WERI-Rb-1 (cell line): ENCODE results near the gene APBA2.
"Not testable (repeated sequence)": the region's sequence is repeated elsewhere in the genome, so short reads cannot be mapped to it uniquely, and the experiment has no call there.

Source experiments
- DNase-seq: peaks from one replicate; pipeline ENCODE4 v3.0.0-alpha.2; 2020
- H3K27ac ChIP-seq: fragments of 250-450 bp; sonication (Bioruptor Pico); 2 replicates; pipeline ENCODE4 v1.5.1; 2020; ENCODE audit warnings: mild to moderate bottlenecking, moderate library complexity
- H3K27me3 ChIP-seq: fragments of 250-450 bp; sonication (Bioruptor Pico); 2 replicates; pipeline ENCODE4 v1.5.1; 2021; ENCODE audit warnings: mild to moderate bottlenecking, low read depth, moderate library complexity; ENCODE audit not compliant: insufficient read depth, severe bottlenecking
- H3K36me3 ChIP-seq: fragments of 250-450 bp; sonication (Bioruptor Pico); 2 replicates; pipeline ENCODE4 v1.5.1; 2020; ENCODE audit warnings: mild to moderate bottlenecking, moderate library complexity
- H3K4me3 ChIP-seq: 2 replicates; pipeline ENCODE4 v1.5.1; 2011; ENCODE audit warnings: low read depth, mild to moderate bottlenecking, control low read depth, low read length
- H3K9me3 ChIP-seq: fragments of 250-450 bp; sonication (Bioruptor Pico); 2 replicates; pipeline ENCODE4 v1.5.1; 2021; ENCODE audit warnings: mild to moderate bottlenecking, moderate library complexity; ENCODE audit not compliant: severe bottlenecking
- CTCF ChIP-seq: IDR thresholded peaks from 2 replicates; pipeline ENCODE4 v1.5.1; 2011; ENCODE audit warnings: low read depth, mild to moderate bottlenecking, control low read depth, inconsistent platforms, low read length

Gene APBA2

GRCh38 chr15:29099131-29099880 lies 213.5 kb downstream of the APBA2 start:
- Histone ChIP-seq H3K27me3 (no peaks in the 10 kb centered on the region), H3K27ac (no peak overlapping the region), H3K36me3 (peaks cover 6% of the 10 kb centered on the region), H3K9me3 (no peaks in the 10 kb centered on the region), H3K4me3 (no peak overlapping the region)
- DNase-seq, result no peak
- no peak for TF ChIP-seq CTCF

- no peak overlapping the region for H3K4me3 ChIP-seq
- no peak for DNase-seq
- no peaks in the 10 kb centered on the region for H3K27me3 ChIP-seq
- H3K9me3 ChIP-seq, result no peaks in the 10 kb centered on the region
- no peak overlapping the region for H3K27ac ChIP-seq
- no peak for TF ChIP-seq CTCF
- H3K36me3 ChIP-seq, result peaks cover 6% of the 10 kb centered on the region
Observed at GRCh38 chr15:29100486-29101000, 214.8 kb downstream of the APBA2 start.

- H3K27ac ChIP-seq, result no peak overlapping the region
- H3K36me3 ChIP-seq, result peaks cover 6% of the 10 kb centered on the region
- no peak for DNase-seq
- no peak overlapping the region for H3K4me3 ChIP-seq
- TF ChIP-seq CTCF, result no peak
- no peaks in the 10 kb centered on the region for H3K27me3 ChIP-seq
- no peaks in the 10 kb centered on the region for H3K9me3 ChIP-seq
Observed at GRCh38 chr15:29101491-29101890, 215.7 kb downstream of the APBA2 start.

- H3K9me3 ChIP-seq, H3K4me3 ChIP-seq, H3K27ac ChIP-seq, H3K36me3 ChIP-seq, H3K27me3 ChIP-seq: not testable (repeated sequence)
- TF ChIP-seq CTCF, result peak; percentile 86
- peak; percentile 43 for DNase-seq
Observed at GRCh38 chr15:29102173-29102794, 216.5 kb downstream of the APBA2 start.

- H3K27me3 ChIP-seq, result no peaks in the 10 kb centered on the region
- H3K4me3 ChIP-seq, result no peak overlapping the region
- H3K36me3 ChIP-seq, result peaks cover 6% of the 10 kb centered on the region
- no peak for TF ChIP-seq CTCF
- no peak for DNase-seq
- H3K27ac ChIP-seq, result no peak overlapping the region
- no peaks in the 10 kb centered on the region for H3K9me3 ChIP-seq
Observed at GRCh38 chr15:29102911-29103823, 217.4 kb downstream of the APBA2 start.
